NCI-H2171 (cell line): ENCODE measurements around the gene AKAIN1.

Source experiments
- DNase-seq: peaks from one replicate; lab custom pipeline; 2025; lab: John Stamatoyannopoulos, UW

The AKAIN1 gene

DNA sequence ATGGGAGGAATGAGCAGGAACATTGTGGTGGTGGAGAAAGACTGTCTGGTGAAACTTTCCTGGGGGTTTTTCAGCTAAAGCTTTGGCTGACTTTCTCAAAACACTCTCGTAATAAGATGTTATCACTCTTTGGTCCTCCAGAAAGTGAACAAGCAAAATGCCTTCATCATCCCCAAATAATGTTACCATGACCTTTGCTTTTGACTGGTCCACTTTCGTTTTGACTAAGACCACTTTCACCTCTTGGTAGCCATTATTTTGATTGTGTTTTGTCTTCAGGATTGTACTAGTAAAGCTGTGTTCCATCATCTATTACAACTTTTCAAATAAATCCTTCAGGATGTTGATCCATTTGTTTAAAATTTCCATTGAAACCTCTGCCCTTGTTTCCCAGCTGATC, 103.2 kb downstream of the AKAIN1 start:
- DNase-seq: no peak
